HG02571 (cell line): ENCODE data around the gene FNDC7.
"Not testable (repeated sequence)": the region's sequence is repeated elsewhere in the genome, so short reads cannot be mapped to it uniquely, and the experiment has no call there.

Experiments used
- ATAC-seq: cut with Tn5 transposase; IDR thresholded peaks from one replicate; pipeline ENCODE4 v1.9.1; 2021; ENCODE audit warnings: mild to moderate bottlenecking, moderate library complexity; ENCODE audit not compliant: unreplicated experiment

The FNDC7 gene

GRCh38 chr1:108734171-108734865 lies 21.6 kb downstream of the FNDC7 start:
- no peak for ATAC-seq

DNA sequence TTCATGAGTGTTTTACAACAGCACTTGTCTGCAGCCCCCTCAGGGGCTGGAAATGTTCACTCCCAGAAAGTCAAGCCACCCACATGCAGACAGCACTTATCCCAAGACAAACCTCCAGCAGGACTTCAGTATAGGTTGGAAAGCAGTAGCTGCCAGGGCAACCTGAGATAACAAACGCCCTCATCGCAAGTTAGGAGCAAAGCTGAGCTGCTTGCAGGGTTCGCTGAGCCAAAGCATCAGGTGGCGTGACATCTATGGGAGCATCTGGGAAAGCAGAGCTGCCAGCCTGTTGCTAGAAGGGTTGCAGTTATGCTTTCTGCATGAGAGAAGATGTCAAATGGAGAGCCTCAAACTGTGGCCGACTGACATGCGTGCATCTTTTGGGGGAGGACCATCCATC lies 29.5 kb downstream of the FNDC7 start:
- no peak for ATAC-seq

- no peak for ATAC-seq
Observed at GRCh38 chr1:108745980-108746381, 33.3 kb downstream of the FNDC7 start.

DNA sequence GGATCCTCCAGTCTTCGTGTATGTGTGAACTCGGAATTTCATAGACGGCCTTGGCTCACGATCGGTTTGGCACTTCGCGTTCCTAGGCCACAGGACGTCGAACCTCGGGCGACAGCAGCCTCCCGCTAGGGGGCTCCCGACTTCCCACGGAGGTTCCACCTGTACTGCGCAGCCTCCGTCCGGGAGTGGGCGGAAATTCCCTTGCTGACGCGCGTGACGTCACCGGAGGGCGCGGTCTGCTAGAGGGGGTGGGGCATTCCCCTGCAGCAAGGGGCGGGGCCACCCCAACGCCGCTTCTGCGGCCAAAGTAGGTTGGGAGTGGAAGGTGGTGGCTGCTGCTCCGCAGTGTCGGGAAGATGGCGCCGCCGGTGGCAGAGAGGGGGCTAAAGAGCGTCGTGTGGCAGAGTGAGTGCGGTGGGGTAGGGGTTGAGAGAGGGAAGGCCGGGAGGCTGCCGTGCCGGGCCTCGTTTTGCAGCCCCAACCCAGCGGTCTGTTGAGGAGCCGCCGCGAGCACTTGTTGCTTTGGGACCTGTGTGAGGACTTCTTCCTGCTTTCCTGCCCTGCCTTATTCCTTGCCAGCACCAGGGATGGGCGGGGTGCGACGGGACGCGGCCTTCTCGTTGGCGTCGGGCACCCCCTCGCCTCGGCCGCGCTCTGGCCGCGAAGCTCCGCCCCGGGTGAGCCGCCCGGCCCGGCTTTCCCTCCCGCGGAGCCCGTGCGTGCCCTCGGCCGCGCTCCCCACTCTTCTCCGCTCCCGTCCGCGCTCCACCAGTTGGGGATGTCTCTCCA lies 33.9 kb downstream of the FNDC7 start, which contains the start of gene STXBP3:
Gene STXBP3, plus strand, starts transcription at position 293 of the 789 bp plus-strand sequence. Its CDS starts 64 bp downstream, at position 357.
- peak; percentile 89 for ATAC-seq

DNA sequence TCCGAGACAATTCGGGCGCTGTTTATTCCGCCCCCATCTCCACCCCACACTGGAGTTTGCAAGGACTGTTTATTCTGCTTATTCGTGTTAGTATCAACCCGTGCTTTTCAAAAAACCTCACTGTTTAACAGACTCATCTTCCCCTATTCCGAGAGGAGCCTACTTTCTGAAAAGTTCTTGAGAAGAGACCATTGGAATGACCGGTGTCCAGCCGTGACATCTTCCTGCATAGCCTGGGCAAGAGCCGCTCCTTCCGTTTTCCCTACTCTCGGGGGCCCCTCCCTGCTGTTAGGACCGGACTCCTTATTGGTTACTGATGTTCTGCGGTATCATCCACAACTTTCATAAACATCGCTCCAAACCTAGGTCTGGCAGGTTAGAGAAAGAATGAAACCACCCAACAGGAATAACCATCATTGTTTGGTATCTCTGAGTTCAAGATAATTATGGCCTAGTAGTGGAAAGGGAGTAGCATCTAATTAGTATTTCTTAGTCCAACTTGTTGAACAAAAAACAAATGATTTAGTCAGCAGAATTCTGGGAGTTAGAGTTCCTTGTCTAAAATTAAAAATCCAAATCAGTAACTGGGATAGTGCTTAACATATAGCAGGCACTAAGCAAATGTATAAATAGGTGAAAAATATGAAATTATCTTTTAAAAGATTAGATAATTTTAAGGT lies 34.6 kb downstream of the FNDC7 start:
- ATAC-seq, result peak; percentile 28

- ATAC-seq, result no peak
Observed at GRCh38 chr1:108747898-108748297, 35.2 kb downstream of the FNDC7 start.

DNA sequence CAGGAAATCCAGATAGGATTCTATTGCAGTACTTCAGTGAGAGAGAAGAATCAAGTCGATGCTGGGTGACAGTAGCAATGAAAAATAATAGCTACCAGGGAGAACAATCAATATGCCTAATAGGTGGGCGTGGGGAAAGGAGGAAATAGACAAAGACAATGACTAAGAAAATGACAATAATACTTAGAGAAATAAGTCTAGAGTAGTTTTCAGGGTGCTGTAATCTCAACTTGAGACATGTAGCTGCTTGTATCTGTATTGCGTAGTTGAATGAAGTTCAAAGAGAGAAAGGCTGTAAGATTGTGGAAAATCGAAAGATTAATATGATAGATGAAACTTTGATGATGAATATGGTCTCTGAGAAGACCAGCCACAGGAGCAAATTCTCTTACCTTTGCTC lies 36.4 kb downstream of the FNDC7 start:
- ATAC-seq, result no peak

GRCh38 chr1:108750476-108751181 lies 37.9 kb downstream of the FNDC7 start:
- ATAC-seq, result no peak

DNA sequence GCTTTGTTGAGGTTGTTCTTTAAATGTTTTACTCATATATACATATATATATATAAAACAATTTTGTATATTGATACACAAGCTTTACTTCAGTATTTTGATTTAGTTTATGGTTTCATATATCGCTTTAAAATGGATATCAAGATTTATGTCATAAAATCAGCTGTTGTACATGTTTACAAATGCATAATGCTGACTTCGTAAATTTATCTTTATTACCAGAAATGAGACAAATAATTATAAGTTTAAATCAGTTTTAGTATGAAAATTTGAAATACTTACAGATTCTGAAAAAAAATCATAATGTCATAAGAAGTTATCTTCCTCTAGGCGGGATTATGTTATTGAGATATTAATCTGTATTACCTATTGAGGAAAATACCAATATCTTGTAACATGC lies 40.7 kb downstream of the FNDC7 start:
- ATAC-seq, result no peak

- ATAC-seq, result no peak
Observed at GRCh38 chr1:108758796-108759195, 46.1 kb downstream of the FNDC7 start.

- no peak for ATAC-seq
Observed at GRCh38 chr1:108767115-108767514, 54.4 kb downstream of the FNDC7 start.

- ATAC-seq, result no peak
Observed at GRCh38 chr1:108767708-108768107, 55.0 kb downstream of the FNDC7 start.

DNA sequence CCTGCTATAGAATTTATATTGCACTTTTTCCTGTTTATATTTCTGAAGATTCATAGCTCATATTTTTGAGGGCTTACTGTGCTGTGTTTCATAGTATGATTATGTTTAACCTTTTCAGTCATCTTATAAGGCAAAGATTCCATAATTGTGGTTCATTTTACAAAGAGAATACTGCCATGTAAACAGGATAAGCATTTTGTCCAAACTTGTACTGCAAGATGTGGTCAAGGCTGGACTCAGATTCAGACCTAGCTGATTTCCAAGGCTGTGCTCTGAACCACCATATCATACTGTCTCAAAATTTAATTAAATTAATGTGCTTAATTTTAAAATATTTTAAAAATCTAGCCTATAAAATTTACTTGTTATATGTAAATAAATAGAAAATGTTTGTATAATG lies 65.1 kb downstream of the FNDC7 start:
- no peak for ATAC-seq

DNA sequence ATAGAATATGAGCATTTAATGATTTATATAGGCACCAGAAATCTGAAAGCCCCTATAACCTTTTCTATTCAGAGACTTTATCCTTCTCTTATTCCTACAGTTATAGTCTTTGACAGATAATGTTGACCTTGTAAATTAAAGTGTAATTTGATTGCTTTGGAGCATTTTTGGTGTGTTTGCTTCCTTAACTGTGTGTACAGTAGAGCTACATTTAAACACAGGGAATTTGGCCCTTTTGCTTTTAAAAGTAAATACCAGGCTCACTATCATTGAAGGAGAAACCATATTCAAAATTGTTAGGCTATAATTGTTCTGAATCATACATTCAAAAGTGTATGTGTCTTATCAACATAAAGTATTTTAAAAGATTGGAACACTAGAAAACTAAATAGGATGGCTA lies 66.7 kb downstream of the FNDC7 start:
- no peak for ATAC-seq

DNA sequence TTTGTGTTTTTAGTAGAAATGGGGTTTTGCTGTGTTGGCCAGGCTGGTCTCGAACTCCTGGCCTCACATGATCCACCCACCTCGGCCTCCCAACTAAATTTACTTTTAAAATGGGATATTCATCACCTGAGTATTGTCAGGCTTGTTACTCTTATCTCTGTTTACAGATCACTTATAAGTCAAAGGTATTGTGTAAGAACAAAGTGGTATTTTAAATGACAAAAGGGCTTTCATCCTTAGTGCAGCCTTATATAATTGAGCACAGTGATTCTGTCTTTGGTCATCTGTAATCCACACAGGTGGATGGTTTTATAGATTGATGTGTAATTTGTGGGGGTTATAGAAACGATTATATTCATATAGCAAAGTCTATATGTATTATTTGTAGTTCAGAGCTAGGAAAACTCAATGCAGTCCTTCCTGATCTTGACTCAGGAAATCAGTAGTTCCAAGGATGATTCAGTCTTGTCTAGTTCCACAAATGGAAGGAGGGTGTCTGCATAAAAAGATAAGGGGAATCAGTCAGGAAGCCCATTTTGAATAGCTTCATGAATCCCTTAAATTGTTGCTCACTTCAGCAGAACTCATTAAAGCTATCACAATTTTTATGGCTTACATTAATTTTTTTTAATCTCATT lies 68.3 kb downstream of the FNDC7 start:
- ATAC-seq, result no peak

DNA sequence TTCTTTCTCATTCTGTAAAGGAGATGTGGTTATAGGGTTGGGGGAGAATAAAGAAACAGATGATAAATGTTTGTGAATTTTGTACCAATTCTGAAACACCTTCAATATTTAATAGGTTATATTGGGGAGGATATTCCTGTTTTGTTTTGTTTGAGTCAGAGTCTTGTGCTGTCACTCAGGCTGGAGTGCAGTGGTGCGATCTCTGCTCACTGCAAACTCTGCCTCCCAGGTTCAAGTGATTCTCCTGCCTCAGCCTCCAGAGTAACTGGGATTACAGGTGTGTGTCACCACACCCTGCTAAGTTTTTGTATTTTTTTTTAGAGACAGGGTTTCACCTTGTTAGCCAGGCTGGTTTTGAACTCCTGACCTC lies 68.9 kb downstream of the FNDC7 start:
- ATAC-seq, result not testable (repeated sequence)

DNA sequence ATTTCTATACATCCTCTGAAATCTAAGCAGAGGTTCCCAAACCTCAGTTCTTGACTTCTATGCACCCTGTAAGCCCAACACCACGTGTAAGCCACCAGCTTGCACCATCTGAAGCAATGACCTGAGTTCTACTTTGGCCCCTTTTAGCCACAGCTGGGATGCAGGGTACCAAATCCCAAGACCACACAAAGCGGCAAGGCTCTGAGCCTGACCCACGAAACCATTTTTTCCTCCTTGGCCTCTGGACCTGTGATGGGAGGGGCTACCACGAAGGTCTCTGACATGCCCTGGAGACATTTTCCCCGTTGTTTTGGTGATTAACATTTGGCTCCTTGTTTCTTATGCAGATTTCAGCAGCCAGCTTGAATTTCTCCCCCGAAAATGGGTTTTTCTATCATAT lies 72.6 kb downstream of the FNDC7 start:
- no peak for ATAC-seq

GRCh38 chr1:108785880-108786279 lies 73.2 kb downstream of the FNDC7 start:
- no peak for ATAC-seq

- ATAC-seq, result no peak
Observed at GRCh38 chr1:108791790-108792189, 79.1 kb downstream of the FNDC7 start.
